ENCODE measurements around the gene COL27A1. TPM values are rescaled to one million over a fixed set of nuclear protein-coding genes. Genes with fewer than 3 reads are reported as not detected.

Gene COL27A1
- total and polyA plus RNA-seq, 2 experiments from 2014 or later, result 44.6 to 47.0 TPM

DNA sequence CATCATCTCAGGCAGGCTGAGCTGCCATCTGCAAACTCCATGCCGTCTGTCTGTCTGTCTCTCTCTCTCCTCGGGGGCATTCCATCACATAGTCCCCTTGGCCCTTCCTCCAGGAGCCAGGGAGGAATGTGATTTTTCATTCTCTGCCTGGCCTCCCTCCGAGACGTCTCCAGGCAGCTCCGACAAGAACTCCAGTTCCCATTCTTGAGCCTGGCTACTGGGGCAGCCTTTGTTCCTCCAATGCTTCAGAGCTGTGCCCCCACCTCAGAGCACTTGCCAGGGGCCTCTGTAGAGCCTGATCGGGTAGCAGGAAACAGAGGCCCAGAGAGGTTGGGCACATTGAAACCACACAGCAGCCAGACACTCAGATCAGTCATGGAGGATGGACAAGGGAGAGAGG lies 74.0 kb downstream of the COL27A1 start:
- Histone ChIP-seq H3K27me3 (no peaks in the 10 kb centered on the region), H3K79me2 (no peaks in the 10 kb centered on the region), H3K36me3 (replicated peaks; ENCODE audit: insufficient read depth, low read depth) (no peaks in the 10 kb centered on the region), H3K4me2 (no peak overlapping the region), H3K9me2 (replicated peaks; ENCODE audit: insufficient read depth) (no peaks in the 10 kb centered on the region), H3K27ac (peak overlapping the region; percentile 27), H3K4me1 (ENCODE audit: insufficient read depth) (peaks cover 20% of the 10 kb centered on the region), H3K4me3 (no peak overlapping the region), H2AFZ (no peak overlapping the region), H3K9me3 (ENCODE audit: low read depth) (no peaks in the 10 kb centered on the region), H4K20me1 (ENCODE audit: insufficient read depth, poor library complexity, severe bottlenecking) (no peaks in the 10 kb centered on the region)
- DNase-seq (ENCODE audit: low spot score), result no peak
- no peak for TF ChIP-seq EZH2phosphoT487 (IDR thresholded peaks at IDR 0.05; ENCODE audit: low read depth, severe bottlenecking, unreplicated experiment)
- no peak for TF ChIP-seq EZH2 (IDR thresholded peaks at IDR 0.05; ENCODE audit: borderline replicate concordance)
- TF ChIP-seq, protein P1, sequence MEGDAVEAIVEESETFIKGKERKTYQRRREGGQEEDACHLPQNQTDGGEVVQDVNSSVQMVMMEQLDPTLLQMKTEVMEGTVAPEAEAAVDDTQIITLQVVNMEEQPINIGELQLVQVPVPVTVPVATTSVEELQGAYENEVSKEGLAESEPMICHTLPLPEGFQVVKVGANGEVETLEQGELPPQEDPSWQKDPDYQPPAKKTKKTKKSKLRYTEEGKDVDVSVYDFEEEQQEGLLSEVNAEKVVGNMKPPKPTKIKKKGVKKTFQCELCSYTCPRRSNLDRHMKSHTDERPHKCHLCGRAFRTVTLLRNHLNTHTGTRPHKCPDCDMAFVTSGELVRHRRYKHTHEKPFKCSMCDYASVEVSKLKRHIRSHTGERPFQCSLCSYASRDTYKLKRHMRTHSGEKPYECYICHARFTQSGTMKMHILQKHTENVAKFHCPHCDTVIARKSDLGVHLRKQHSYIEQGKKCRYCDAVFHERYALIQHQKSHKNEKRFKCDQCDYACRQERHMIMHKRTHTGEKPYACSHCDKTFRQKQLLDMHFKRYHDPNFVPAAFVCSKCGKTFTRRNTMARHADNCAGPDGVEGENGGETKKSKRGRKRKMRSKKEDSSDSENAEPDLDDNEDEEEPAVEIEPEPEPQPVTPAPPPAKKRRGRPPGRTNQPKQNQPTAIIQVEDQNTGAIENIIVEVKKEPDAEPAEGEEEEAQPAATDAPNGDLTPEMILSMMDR (IDR thresholded peaks at IDR 0.05; ENCODE audit: poor library complexity), result no peak
- 81% methylated on average over 6 of the region's 6 CpGs for WGBS (ENCODE audit: low lambda C conversion rate, missing lambda C conversion rate)

DNA sequence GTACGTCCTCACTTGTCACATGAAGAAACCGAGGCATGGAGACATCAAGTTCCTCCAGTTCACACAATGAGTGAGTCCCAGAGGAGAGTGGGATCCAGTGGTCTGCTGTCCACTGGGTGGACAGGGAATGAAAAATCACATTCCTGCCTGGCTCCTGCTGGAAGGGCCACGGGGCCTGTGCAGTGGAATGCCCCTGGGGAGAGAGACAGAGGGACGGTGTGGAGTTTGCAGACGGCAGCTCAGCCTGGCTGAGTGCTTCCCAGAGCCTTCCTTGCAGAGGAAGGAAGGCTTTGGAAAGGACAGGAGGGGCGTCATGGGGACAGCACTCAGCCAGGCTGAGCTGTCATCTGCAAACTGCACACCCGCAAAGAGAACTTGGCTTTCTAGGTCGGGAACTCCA lies 74.7 kb downstream of the COL27A1 start:
- Histone ChIP-seq H2AFZ (no peak overlapping the region), H4K20me1 (ENCODE audit: insufficient read depth, poor library complexity, severe bottlenecking) (no peaks in the 10 kb centered on the region), H3K9me3 (ENCODE audit: low read depth) (no peaks in the 10 kb centered on the region), H3K27me3 (no peaks in the 10 kb centered on the region), H3K4me1 (ENCODE audit: insufficient read depth) (peaks cover 20% of the 10 kb centered on the region), H3K27ac (no peak overlapping the region), H3K4me2 (no peak overlapping the region), H3K9me2 (replicated peaks; ENCODE audit: insufficient read depth) (no peaks in the 10 kb centered on the region), H3K36me3 (replicated peaks; ENCODE audit: insufficient read depth, low read depth) (no peaks in the 10 kb centered on the region), H3K79me2 (no peaks in the 10 kb centered on the region), H3K4me3 (no peak overlapping the region)
- no peak for DNase-seq (ENCODE audit: low spot score)
- TF ChIP-seq, protein P1 (IDR thresholded peaks at IDR 0.05; ENCODE audit: poor library complexity), result no peak
- TF ChIP-seq EZH2 (IDR thresholded peaks at IDR 0.05; ENCODE audit: borderline replicate concordance), result no peak
- TF ChIP-seq EZH2phosphoT487 (IDR thresholded peaks at IDR 0.05; ENCODE audit: low read depth, severe bottlenecking, unreplicated experiment), result no peak
- WGBS (ENCODE audit: low lambda C conversion rate, missing lambda C conversion rate), result 67% methylated on average over 8 of the region's 8 CpGs

DNA sequence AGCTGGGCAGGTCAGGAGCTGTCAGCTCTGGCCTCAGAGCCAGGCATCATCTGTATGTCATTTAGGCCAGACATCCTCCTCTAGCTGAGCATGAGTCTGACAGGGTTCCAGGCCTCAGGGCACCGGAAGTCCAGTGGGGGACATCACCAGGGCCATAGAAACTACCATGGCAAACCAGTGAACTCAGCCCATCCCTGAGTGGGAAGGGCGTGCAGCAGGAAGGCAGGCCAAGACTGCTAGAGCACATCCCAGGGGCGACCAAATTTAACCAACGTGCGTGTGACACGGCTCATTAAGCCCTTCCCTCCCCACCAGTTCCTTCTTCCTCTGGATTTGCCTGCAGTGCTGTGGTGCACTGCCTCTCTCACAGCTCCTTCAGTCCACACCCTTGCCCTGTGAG lies 75.9 kb downstream of the COL27A1 start:
- H3K9me3 ChIP-seq (ENCODE audit: low read depth), result no peaks in the 10 kb centered on the region
- H3K27me3 ChIP-seq, result no peaks in the 10 kb centered on the region
- no peaks in the 10 kb centered on the region for H4K20me1 ChIP-seq (ENCODE audit: insufficient read depth, poor library complexity, severe bottlenecking)
- no peaks in the 10 kb centered on the region for H3K79me2 ChIP-seq
- no peak overlapping the region for H3K4me3 ChIP-seq
- no peaks in the 10 kb centered on the region for H3K9me2 ChIP-seq (replicated peaks; ENCODE audit: insufficient read depth)
- no peaks in the 10 kb centered on the region for H3K36me3 ChIP-seq (replicated peaks; ENCODE audit: insufficient read depth, low read depth)
- 95% methylated on average over 6 of the region's 6 CpGs for WGBS (ENCODE audit: low lambda C conversion rate, missing lambda C conversion rate)
- H3K4me2 ChIP-seq, result no peak overlapping the region
- H3K4me1 ChIP-seq (ENCODE audit: insufficient read depth), result peaks cover 12% of the 10 kb centered on the region
- TF ChIP-seq, protein P1 (IDR thresholded peaks at IDR 0.05; ENCODE audit: poor library complexity), result no peak
- TF ChIP-seq EZH2 (IDR thresholded peaks at IDR 0.05; ENCODE audit: borderline replicate concordance), result no peak
- TF ChIP-seq EZH2phosphoT487 (IDR thresholded peaks at IDR 0.05; ENCODE audit: low read depth, severe bottlenecking, unreplicated experiment), result no peak
- DNase-seq (ENCODE audit: low spot score), result no peak
- no peak overlapping the region for H3K27ac ChIP-seq
- no peak overlapping the region for H2AFZ ChIP-seq
